GM19372 (cell line): ENCODE measurements around the gene PIK3R2.
"Not testable (repeated sequence)": the region's sequence is repeated elsewhere in the genome, so short reads cannot be mapped to it uniquely, and the experiment has no call there.

Experiments used
- ATAC-seq: cut with Tn5 transposase; IDR thresholded peaks from one replicate; pipeline ENCODE4 v1.9.1; 2021; ENCODE audit warnings: mild to moderate bottlenecking, low read depth, moderate library complexity; ENCODE audit not compliant: unreplicated experiment

The PIK3R2 gene

GRCh38 chr19:18152817-18153555 lies at the start of gene PIK3R2:
Gene PIK3R2 (plus strand): TSS chr19:18153163. CDS start chr19:18155880, 2,717 bp downstream.
- ATAC-seq: peak; percentile 74

- no peak for ATAC-seq
Observed at GRCh38 chr19:18104793-18105131, 48.2 kb upstream of the PIK3R2 start.

GRCh38 chr19:18105259-18105658 lies 47.7 kb upstream of the PIK3R2 start:
- ATAC-seq: not testable (repeated sequence)

- ATAC-seq: no peak
Observed at GRCh38 chr19:18107235-18107634, 45.7 kb upstream of the PIK3R2 start.

GRCh38 chr19:18108897-18109296 lies 44.1 kb upstream of the PIK3R2 start:
- ATAC-seq: no peak

- no peak for ATAC-seq
Observed at GRCh38 chr19:18109341-18109732, 43.6 kb upstream of the PIK3R2 start.

DNA sequence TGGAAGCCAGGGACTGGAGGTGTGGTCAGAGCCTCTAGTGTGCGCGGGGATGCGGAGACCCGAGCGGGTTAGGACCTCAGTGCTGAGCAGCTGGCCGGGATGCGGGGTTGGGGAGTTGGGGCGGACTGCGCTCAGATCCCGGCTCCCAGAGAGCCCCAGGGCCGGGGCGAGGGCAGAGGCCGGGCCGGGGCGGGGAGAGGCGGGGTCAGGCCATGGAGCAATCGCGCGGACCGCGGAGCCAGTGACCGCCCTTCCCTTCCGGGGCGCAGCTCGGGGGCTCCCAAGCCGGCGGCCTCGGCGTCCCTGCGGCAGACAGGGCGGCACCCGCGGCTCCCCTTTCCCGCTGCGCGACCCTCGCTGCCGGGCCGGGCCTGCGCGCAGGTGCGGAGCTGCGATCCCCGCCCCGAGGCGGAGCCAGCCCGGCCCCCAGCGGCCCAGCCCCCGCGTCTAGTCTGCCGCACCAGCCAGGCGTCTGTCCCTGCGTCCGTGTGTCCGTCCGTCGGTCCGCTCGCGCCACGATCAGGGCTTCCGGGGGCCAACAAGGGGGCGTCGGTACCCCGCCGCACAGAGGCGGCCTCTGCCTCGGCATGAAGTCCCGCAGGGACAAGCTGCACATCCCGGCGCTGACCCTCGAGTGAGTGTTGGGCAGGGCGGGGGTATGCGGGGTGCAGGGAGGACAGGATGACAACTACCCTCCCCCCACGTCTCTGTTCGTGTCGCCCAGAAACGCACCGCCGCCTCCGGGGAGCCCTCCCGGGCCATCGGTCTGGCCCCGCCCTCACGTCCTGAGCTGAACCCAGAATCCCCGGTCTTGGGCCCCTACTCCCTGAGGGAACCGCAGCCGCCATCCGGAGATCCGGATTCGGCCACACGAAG lies 43.0 kb upstream of the PIK3R2 start:
- ATAC-seq: no peak

DNA sequence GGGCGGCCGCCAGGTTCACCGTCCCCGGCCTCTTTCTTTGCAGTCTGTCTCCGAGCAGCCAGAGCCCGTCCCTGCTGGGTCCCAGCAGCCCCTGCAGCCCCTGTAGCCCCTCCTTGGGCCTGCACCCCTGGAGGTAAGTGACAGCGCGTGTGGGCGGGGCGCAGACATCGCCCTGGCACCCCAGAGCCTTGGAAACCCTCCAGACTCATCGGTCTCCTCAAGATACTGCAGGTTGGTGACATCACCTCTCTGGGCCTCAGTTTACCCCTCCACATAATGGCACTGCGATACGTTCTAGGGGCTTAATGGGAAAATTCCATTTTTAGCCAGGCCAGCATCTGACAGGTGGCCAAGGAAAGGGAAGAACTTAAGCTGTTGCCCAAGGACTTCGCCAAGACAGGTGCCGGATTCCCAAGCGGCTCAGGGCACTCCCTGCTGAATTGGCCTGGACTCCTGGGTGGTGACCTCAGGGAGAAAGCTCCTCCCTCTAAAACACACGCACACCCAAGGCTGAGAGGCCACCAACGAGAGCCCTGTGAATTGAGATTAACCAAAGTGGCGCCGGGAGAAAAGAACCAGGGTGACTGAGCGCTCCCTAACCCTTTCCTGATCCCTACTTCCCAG lies 42.2 kb upstream of the PIK3R2 start:
- ATAC-seq: no peak

DNA sequence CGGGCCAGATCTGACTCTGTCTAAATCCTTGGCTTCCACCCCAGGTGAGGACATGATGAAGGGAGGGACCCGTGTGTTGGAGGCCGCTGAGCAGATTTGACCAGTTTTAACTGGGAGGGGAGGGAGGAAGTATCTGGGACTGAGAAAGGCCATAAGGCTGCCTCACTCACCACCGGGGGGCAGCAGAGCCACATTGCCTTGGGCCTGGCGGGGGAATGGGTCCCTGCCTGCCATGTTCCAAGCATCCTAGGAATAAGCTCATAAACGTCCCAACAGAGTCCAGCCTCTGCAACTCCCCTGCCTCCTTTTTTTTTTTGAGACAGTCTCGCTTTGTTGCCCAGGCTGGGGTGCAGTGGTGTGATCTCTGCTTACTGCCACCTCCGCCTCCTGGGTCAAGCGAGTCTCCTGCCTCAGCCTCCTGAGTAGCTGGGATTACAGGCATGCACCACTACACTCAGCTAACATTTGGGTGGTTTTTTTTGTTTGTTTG lies 39.9 kb upstream of the PIK3R2 start:
- no peak for ATAC-seq

GRCh38 chr19:18113827-18114226 lies 39.1 kb upstream of the PIK3R2 start:
- no peak for ATAC-seq

DNA sequence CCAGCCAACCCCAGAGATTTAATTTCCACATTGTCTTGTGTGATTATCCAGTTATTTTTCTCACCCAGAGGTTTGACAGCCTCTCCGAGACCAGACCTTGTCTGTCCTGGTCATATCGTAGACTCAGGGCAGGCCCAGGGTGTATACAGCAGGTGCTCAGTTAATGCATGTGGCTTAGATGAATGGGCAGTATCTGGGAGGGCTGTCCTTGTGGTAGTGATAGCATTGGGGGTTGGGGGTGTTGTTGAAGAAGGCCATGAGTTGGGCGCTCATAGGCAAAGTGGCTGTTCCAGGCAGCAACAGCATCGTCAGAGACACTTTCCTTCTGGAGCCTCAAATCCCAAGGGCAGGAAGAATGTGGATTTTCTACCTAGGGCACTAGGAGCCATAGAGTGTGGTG lies 38.5 kb upstream of the PIK3R2 start:
- ATAC-seq: no peak

DNA sequence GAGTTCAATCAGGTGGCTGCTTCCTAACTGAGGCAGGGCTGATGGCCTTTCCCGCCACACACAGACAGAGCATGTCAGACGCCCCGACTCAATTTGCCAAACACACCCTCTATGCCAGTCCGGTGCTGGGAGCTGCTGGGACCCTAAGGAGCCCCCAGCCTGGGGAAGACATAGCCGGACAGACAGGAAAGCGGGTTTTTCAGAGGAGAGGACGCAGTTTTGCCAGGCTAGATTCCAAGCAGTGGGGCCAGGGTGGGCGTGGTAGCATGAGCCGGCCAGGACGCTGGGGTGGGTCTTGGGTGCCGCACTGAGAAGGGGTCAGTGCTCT lies 35.6 kb upstream of the PIK3R2 start:
- ATAC-seq: no peak

DNA sequence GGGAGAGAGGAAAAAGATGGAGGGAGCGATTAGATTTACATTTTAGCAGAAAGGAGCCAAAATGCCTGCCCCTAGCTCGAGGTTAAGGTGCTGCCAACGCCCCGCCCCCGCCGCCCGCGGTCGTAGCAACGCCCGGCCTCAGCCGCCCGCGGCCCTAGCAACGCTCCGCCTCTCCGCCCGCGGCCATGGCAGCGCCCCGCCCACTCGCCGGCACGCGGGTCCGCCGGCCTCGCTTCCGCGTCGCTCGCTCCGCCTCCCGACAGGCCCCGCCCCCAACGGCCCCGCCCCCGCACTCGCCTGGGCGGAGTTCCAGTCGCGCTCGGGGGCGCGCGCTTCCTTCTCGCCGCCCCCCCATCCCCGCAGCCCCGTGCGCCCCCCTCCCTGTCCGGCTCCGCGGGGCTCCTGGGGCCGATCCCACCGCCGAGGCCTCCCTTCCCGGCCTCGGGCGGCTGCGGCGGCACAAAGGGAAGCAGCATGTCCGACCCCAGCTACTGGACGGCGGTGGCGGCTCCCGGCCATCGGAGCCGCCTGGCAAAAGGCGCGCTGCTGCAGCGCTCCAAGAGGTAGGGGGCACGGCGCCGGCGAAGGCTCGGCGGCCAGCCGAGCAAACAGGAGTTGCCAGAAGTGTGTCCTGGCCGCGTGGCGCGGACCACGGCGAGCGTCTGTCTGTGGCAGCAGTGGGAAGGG lies 35.1 kb upstream of the PIK3R2 start:
- peak; percentile 86 for ATAC-seq

DNA sequence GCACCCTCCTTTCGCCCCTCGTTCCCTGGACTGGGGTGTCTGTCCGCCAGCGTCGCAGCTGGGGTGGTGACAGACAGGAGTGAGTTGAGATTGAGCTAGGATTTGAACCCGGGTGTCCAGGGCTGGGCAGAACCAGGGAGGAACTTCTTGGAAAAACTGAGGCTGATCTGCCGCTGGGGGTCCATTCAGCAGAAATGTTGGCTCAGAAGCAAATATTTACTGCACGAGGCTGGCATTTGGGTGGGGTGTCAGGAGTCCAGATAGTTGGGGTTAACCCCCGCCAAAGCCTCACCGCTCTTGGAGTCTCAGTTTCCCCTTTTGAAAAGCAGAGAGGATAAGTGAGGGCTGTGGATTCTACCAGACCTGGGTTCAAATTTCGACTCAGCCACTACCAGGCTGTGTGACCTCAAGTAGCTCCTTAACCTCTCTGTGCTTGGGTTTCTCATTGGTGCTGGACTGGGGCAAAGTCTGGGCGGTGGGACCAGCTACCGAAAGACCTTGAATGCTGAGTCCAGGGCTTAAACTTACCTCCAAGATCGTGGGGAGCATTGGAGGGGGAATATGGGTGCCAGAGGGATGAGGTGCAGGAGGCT lies 34.4 kb upstream of the PIK3R2 start:
- no peak for ATAC-seq

- ATAC-seq: no peak
Observed at GRCh38 chr19:18119013-18119716, 33.8 kb upstream of the PIK3R2 start.

DNA sequence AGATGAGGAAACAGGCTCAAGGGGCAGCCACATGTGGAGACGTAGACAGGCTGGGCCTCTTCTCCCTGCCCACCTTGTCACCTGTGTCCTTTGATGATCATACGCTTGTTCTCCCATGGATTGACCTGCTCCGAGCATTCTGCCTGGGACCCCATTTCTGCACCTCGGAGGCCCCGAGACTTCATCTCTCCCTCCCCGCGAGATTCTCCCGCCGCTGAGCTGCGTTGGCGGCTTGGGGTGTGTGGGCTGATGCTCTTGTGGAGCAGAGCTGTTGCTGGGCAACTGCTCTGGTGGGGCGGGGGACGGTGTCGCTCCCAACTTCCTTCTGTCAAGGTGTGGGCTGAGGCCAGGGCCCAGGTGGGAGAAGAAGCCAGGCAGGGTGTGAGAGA lies 33.3 kb upstream of the PIK3R2 start:
- ATAC-seq: no peak

- ATAC-seq: no peak
Observed at GRCh38 chr19:18120127-18120526, 32.8 kb upstream of the PIK3R2 start.

DNA sequence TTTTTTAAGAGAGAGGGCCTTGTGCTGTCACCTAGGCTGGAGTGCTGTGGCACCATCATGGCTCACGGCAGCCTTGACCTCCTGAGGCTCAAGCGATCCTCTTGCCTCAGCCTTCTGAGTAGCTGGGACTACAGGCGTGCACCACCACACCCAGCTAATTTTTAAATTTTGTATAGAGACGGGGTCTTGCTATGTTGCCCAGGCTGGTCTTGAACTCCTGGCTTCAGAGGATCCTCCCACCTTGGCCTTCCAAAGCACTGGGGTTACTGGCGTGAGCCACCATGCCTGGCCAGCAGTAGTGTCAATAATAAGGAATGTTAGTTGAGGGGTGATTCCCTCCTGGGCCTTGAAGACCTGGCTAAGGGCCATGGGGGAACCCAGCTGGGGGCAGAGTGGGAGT lies 31.8 kb upstream of the PIK3R2 start:
- ATAC-seq: no peak

- no peak for ATAC-seq
Observed at GRCh38 chr19:18122424-18122823, 30.5 kb upstream of the PIK3R2 start.
